Activated naive CD4-positive, alpha-beta T cell (primary cell): ENCODE results near the gene MYOD1.

Experiments used
- DNase-seq, 4 experiments: peaks; one replicate each; lab custom pipeline; 2025; lab: John Stamatoyannopoulos, UW

Gene MYOD1

DNA sequence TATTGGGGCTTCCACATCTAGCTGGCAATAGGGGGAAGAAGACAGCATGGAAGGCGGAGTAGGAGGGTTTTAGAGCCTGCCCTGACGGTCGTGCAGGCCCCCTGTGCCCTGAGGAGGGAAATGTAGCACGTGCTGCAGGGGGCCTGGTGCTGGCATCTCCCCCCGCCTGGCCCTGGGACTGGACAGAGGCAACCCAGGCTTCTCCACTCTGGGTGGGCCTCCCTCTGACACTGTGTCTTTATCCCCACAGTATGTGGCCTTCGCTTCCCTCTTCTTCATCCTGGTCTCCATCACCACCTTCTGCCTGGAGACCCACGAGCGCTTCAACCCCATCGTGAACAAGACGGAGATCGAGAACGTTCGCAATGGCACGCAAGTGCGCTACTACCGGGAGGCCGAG, 52.0 kb downstream of the MYOD1 start:
- no peak for DNase-seq
